DMS153 treated with DMSO at 0.1 percent for 48 hours (cell line): ENCODE measurements around the gene AGAP1.

Experiments
- DNase-seq: peaks from one replicate; lab custom pipeline; 2025; ENCODE audit not compliant: unreplicated experiment; lab: John Stamatoyannopoulos, UW

AGAP1 gene

DNA sequence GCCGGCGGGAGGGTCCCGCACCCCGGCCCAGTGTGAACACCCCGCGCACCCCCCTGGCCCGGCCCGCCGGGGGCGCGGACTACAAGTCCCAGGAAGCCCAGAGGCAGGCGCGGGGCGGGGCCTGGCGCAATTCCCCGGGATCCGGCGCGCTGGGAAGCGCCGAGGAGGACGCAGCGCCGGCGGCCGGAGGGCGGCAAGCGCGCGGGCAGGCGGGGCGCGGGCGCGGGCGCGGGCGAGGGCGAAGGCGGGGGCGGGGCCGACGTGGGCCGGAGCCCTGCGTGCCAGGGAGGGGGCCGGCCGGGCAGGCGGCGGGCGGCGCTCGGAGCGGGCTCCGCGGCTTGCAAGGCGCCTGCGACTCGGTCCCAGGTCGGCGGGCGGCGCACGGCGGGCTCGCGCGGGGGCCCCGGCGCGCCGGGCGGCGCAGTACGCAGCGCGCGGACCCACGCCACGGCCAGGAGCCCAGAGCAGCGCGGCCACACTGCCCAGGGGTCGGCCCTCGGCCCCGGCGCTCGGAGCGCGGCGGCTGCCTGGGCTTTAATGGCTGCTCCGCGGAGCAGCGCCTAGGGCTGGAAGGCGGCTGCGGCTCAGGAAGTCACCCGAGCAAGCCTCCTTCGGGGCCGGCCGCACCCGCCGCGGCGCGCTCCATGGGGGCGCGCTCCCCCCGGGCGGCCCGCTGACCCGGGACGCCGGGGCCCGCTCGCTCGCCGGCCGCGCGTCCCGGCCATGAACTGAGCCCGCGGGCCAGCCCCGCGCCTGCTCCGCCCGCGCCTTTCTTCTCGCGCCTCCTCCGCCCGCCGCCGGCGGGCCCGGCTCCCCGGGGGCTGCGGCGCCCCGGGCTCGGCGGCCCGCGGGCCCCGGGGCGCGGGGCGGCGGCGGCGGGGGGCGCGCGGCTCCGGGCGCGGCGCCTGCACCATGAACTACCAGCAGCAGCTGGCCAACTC is at the start of gene AGAP1:
AGAP1 (plus strand) TSS at position 269 of the 941 bp plus-strand sequence.
- peak; percentile 78 for DNase-seq

DNA sequence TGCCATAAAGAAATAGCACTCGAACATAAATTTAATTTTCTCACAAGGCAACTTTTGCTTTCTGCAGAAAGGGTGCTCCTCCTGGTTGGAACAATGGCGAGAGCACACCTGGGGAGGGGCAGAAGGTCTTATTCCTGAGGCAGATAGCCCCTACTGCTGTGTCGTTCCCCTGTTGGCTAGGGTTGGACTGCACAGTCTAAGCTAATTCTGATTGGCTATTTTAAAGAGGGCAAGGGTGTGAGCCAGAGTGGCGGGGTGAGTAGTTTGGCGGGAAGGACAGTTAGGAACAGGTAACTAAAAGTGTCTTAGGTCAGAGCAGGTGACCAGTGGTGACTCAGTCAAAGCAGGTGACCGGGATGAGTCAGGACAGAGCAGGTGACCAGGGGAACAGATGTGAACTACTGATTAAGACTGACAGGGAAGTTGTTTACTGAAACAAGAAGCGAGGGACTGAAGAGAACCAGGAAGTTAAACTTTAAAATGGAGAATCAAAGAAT is 49.7 kb upstream of the AGAP1 start:
- DNase-seq = no peak

DNA sequence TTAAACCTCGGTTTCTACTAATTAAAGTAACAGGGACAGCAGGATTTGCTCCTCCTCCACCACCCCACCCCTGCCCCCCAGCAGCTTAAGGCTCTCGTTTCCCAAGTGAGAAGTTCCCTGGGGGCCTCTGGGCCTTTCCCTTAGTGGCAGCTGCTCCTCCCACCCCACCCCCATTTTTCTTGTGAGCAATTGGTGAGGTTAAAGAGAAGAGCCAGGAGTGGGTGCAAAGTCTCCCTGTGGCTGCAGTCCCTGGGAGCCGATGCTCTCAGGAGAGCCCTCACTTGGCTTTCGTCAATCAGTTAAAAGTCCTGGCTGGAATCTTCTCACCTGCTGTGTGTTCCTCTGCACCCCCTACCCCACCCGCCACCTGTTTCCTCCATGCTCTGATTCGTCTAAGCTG is 48.7 kb upstream of the AGAP1 start:
- DNase-seq = no peak

DNA sequence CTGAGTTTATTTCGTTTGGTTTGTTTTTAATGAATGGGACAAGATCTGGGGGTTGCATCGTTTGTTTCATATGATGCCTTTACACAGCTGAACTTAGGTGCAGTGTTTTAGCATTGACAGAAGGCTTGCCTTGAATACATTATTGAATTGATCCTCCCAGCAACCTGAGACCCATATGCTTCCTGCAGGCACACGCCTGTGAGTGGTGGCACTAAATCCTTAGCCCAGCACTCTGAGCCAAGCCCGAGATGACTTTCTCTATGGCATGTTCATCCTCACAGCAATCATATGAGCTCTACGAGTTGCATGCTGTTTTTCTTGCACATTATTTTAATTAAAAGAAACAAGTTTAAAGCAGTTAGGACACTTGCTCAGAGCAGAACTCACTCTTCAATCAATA is 47.8 kb upstream of the AGAP1 start:
- no peak for DNase-seq

DNA sequence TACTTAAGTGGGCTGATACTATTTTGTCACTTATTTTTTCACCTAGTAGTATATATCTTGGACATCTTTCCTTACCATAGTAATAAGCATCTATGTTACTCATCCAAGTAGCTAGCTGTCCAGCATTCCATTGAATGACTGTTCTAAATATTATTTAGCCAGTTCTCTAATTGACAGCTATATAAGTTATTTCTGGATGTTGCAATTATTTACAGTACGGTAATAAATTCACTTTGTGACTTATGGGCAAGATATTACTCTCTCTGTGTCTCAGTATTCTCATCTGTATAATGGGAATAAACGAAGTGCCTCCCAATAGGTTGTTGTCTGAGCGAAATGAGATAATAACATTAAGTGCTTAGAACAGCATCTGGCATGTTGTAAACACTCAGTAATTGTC is 46.6 kb upstream of the AGAP1 start:
- DNase-seq = no peak

DNA sequence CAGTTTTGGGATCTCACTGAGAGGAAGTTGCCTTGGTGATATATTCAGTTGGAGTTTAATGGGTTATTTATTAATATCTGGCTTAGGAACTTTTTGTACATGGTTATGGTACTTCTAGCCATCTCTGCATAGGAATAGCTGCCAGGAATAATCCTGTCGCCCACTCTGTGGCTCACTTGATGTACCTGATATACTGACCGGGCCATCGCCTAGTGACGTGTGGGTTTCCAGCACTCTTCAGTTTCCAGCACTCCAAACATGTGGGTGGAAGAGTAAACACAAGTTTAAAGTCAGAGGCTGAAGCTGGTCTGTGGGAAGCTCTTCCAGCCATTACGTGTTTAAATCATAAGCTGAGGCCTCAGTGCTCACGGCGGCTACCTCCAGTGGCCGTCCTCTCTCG is 44.3 kb upstream of the AGAP1 start:
- DNase-seq = no peak

DNA sequence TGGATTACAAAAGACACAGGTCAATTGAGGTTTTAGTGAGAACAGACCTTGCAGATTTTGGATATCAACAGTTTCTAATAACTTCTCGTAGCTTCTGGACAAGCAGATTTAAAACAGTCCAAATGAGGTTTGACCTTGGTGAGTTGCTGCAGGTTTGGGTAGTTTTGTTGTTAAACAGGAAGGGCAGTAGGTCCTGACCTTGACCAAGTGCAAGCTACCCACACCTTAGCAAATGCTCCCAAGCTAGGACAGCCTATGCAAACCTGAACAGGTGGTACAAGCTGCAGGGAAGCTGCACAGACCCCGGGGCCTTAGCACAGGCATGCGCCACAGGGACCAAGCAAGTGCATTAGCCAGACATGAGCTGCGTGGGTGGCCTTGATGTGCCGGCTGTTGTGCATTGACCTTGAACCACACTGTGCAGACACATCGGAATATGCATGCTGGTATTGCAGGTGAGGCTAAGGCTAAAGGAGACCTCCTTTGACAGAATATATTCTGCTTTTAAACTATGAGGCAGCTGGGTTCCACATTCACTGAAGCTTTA is 40.2 kb upstream of the AGAP1 start:
- no peak for DNase-seq

DNA sequence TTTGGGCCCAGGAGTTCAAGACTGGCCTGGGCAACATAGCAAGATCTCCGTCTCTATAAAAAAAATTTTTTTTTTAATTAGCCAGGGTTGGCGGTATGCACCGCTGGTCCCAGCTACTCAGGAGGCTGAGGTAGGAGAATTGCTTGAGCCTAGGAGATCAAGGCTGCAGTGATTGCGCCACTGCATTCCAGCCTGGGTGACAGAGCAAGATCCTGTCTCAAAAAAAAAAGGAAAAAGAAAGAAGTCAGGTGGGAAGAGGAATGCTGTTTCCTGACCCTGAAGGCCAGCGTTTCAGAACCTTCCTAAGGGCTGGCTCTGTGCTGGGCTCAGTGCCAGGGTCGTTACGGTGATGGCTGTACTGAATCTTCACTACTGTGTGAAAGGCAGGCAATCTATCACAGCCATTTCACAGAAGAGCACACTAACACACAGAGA is 35.0 kb upstream of the AGAP1 start:
- peak; percentile 2 for DNase-seq

DNA sequence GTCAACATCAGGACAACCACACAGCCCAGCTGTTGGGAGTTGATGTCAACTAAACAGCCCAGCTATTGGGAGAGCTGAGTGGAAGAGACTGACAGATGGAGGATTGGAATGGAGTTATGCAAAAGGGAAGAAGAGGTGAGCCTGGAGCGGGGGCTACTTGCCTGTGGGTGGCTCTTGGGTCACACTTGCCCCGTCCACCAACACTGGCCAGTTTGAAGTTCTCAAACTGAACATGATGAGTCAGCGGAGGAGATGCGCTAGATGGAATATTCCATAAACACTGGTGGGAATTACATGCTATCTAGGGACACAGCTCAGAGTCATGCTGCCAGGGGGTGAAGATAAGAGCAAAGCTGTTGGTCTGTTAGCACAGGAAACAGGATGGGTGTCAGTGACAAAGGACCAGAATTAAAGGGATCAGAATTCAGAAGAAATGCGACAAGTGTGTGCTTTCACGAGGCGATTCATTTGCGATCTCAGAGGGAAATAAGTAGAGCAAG is 33.2 kb upstream of the AGAP1 start:
- DNase-seq = no peak

DNA sequence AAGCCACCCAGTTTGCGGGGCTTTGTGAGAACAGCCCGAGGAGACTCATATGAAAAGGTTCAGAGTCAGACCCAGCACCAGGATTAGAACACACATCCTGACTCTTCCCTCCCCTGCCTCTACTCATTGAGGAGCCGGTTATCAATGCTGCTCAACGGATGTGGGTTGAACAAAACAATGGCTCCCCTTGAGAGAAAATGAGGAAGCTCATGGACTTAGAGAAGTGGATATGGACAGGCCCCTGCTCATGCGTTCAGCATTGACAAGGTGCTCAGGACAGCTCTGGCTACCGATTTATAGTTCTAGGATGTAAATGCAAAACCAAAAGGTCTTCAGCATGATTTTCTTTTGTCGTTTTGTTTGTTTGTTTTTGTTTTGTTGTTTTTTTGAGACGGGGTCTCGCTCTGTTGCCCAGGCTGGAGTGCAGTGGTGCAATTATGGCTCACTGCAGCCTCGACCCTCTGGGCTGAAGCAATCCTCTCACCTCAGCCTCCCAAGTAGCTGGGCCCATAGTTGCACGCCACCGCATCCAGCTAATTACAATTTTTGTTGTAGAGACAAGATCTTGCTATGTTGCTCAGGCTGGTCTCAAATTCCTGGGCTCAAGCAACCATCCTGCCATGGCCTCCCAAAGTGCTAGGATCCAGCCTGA is 32.0 kb upstream of the AGAP1 start:
- DNase-seq = no peak

DNA sequence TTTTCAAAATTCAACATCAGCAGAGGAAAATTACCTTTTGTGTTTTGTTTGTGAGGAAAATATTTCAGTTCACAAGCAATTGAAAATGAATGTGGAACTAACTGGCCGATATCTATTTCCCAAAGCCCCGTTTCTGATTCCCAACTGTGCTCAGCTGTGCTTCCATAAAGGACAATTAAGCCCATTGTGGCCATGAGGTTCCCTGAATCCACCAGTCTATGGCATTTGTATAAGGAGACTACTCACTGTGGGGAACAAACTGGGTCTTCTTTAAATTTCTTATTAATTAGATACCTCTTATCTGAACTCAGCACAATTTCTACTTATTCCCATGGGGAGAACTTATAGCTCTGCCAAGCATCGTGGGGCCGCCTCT is 31.4 kb upstream of the AGAP1 start:
- DNase-seq = no peak

DNA sequence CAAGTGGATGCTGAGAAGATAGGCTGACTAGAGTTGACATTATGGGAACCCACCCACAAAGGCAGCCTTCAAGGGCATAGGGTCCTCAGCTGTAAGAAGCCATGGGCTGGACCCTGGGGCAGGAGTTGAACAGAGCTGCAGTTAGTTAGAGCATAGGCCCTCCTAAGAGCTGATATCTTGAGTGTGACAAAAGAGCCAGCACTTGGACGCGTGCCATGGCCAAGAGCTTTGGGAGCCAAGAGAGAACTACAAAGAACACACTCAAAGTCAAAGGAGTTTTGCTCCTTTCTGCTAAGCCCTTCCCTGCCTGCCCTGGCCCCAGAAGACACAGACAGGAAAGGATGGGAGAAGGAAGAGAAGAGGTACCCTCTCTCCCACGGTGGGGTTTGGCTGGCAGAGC is 29.9 kb upstream of the AGAP1 start:
- no peak for DNase-seq

DNA sequence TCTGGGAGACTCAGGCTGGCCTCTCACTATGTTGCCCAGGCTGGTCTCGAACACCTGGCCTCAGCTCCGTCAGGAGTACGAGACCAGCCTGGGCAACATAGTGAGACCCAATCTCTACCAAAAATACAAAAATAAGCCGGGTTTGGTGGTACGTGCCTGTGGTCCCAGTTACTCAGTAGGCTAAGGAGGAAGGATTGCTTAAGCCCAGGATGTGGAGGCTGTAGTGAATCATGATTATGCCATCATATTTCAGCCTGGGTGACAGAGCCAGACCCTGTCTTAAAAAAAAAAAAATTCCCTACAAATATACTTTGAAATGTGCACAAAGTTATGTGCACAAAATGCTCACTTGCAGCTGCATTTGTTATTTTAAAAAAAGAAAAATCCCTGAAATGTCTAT is 26.3 kb upstream of the AGAP1 start:
- DNase-seq = no peak

DNA sequence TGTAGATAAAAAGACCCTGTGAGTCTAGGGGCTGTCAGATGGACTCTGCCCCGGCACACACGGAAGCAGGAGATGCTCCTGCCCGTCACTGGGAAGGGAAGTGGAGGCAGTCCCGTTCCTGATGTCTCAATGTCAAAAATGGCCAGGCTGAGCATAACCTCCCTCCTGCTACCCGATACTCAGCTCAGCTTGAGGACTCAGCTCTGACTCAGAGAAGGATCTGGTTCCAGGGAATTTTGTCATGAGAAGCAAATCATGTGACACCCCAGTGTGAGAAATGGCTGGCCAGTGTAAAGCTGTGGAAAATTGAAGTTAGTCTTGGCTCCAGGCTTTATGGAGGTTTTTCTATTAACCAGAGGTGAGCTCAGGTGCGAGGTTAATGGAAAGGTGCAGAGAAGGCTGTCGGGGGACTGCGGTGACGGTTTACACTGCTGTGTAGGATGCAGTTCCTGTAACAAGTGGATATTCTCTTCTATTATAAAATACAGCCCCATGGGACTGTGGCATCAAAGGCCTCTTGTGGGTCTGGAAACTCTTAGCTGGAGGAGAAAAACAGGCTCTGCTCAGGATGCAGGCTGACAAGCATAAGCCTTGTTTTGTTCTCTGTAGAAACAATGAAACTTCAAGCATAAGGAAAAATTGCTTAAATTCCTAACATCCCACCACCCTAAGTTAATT is 24.7 kb upstream of the AGAP1 start:
- DNase-seq = peak; percentile 55

DNA sequence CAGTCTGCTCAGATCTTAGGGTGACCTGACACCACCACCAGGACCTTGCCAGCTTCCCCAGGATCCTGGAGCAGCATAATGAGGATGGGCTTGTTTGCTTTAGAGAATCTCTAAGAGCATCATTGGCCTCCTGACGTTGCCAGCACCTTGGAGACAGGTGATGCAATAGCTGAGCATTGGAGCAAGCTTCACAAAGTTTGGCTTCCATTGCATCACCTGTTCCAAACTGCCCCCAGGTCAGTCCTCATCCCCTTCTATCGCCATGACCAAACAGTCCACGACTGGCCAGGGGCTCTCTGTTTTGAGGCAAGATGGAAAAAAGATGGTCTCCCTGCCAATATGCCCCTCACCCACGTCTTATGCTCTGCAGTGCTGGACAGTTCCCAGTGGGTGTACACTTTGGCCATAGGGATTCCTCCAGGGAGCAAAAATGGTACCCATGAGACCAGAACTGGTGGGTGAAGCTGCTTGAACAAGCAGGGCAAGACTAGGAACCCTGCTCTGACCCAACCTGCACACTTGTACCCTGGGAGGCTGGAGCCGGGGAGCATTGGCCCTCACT is 22.6 kb upstream of the AGAP1 start:
- DNase-seq = no peak

DNA sequence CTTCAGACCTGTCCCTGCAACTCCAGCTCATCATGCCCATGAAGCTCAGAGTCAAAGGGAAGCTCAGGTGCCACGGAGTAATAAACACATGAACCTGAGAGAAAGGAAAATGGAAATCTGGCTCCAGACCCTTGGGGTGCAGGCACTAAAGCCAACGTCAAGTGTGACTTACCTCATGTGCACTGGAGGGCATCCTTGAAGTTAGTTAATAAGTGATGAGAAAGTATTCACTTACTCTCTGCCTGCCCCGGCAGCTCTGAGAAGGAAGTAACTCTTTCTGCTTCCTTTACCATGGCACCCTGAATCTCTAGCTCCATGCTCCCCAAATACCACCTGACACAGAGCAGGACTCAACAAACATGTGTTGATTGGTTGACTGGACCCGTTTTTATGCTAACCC is 21.4 kb upstream of the AGAP1 start:
- no peak for DNase-seq

DNA sequence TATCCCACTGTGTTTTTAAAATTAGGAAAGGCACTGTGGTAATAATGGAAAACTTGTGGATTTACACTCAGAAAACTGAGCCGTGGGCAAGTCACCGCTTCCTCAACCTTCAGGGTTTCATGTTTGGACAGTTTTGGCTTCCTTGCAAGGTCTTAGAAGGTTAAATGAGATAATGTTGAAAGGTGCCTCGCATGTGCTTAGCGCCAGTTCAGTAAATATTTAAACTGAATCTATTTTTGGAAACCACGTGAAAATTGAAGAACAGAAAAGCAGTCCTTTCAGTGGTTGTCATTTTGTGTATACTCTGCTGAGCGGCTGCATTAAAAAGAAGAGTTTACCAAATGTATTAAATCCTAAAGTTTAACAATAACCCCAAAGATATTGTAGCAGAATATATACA is 15.2 kb upstream of the AGAP1 start:
- DNase-seq = no peak

DNA sequence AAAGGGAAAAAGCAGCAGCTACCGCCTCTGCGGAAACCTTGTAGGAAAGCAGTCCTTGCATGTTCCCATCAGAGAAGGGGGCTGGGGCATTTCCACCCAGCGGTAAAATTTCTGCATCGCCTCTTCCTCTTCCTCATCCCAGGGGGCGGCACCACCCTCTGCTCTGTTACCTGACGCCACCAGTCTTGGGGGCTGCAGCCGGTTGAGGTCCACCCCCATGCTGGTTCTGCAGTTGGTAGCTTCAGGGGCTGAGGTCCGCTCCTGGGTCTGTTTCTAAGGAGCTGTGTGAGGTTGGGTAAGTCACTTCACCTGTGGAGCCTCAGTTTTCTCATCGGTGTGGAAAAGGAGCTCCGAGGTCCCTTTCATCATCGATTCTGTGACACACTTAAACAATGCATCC is 14.2 kb upstream of the AGAP1 start:
- DNase-seq = no peak

DNA sequence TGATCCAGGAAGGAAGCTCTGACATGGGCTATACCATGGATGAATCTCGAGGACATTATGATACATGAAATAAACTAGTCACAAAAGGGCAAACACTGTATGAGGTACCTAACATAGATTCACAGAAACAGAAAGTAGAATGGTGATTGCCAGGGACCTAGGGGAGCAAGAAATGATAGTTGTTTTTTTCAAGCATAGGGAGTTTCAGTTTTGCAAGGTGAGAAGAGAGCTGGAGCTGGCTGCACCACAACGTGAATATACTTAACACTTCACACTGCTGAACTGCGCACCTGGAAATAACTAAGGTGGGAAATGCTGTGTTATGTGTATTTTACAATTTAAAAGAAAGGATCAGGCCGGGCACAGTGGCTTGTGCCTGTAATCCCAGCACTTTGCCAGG is 13.2 kb upstream of the AGAP1 start:
- DNase-seq = no peak

DNA sequence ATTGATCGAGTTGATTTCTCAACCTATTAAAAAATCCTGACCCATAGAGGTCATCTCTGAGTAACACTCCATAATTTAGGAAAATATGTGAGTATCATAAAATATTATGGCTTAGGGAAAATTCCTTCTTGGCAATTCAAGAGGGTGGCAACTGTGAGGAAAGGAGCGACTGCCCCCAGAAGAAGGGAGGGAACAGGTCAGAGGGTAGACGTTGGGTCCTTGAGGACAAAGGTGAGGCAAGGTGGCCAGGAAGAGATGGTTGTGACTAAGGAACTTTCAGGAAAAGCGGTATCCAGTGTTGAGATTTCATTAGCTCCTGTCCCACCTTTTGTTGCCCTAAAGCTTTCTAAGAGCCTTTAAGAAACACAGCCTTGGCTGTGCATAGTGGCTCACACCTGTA is 10.5 kb upstream of the AGAP1 start:
- no peak for DNase-seq

DNA sequence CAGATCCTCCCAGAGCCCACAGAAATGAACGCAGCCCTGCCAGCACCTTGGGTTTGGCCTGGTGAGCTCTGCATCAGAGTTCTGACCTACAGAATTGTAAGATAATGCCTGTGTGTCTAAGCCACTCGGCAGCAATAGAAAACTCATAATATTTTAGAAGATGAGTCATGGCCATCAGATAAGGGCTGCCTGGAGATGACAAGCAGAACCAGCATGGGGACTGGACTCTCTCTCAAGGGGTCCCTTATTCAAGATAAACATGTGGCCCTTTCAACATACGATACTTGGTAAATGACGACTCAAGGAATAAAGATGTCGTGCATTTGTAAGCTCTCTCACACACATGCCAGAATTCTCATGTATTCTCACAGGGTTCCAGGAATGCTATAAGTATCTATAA is 8.5 kb upstream of the AGAP1 start:
- no peak for DNase-seq
